KG1 (cell line): ENCODE data around the gene RBL2.
A peak's percentile ranks its signal among the peaks of the same experiment; 100 is the strongest.
"Not testable (repeated sequence)": the region's sequence is repeated elsewhere in the genome, so short reads cannot be mapped to it uniquely, and the experiment has no call there.

Experiments used
- DNase-seq: peaks from one replicate; lab custom pipeline; 2025; lab: John Stamatoyannopoulos, UW

Gene RBL2, protein sequence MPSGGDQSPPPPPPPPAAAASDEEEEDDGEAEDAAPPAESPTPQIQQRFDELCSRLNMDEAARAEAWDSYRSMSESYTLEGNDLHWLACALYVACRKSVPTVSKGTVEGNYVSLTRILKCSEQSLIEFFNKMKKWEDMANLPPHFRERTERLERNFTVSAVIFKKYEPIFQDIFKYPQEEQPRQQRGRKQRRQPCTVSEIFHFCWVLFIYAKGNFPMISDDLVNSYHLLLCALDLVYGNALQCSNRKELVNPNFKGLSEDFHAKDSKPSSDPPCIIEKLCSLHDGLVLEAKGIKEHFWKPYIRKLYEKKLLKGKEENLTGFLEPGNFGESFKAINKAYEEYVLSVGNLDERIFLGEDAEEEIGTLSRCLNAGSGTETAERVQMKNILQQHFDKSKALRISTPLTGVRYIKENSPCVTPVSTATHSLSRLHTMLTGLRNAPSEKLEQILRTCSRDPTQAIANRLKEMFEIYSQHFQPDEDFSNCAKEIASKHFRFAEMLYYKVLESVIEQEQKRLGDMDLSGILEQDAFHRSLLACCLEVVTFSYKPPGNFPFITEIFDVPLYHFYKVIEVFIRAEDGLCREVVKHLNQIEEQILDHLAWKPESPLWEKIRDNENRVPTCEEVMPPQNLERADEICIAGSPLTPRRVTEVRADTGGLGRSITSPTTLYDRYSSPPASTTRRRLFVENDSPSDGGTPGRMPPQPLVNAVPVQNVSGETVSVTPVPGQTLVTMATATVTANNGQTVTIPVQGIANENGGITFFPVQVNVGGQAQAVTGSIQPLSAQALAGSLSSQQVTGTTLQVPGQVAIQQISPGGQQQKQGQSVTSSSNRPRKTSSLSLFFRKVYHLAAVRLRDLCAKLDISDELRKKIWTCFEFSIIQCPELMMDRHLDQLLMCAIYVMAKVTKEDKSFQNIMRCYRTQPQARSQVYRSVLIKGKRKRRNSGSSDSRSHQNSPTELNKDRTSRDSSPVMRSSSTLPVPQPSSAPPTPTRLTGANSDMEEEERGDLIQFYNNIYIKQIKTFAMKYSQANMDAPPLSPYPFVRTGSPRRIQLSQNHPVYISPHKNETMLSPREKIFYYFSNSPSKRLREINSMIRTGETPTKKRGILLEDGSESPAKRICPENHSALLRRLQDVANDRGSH

DNA sequence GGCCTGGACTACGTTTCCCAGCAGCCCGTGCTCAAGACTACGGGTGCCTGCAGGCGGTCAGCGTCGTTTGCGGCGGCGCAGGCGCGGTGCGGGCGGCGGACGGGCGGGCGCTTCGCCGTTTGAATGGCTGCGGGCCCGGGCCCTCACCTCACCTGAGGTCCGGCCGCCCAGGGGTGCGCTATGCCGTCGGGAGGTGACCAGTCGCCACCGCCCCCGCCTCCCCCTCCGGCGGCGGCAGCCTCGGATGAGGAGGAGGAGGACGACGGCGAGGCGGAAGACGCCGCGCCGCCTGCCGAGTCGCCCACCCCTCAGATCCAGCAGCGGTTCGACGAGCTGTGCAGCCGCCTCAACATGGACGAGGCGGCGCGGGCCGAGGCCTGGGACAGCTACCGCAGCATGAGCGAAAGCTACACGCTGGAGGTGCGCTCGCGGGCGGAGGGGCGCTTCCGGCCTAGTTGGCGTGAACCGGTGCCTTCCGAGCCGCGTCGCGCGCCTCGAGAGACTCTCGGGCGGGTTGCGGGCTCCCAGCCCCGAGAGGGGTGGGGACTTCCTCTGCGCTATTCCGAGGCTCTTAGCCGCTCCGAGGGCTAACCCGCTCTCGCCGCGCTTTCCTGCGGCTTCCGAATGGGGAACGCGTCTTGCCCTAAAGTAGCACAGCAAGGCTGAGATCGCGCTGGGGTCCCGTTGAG lies at the start of gene RBL2:
Gene RBL2 (plus strand): TSS at position 95 of the 689 bp plus-strand sequence. CDS start 86 bp downstream, at position 181.
- DNase-seq: peak; percentile 45

DNA sequence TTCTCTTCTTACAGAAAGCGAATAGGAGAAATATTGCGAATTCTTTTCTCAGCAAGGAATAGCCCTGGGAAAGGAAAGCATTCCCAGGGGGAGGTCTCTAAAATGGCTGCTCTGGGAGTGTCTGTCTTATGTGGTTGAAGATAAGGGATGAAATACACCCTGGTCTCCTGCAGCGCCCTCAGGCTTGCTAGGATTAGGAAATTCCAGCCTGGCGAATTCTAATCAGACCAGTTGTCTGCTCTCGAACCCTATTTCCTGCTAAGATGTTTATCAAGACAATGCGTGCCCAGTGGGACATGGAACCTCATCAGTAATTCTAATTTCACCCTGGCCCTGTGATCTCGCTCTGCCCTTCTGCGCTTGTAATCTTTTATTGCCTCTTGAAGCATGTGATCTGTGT lies 49.7 kb upstream of the RBL2 start:
- DNase-seq: not testable (repeated sequence)

DNA sequence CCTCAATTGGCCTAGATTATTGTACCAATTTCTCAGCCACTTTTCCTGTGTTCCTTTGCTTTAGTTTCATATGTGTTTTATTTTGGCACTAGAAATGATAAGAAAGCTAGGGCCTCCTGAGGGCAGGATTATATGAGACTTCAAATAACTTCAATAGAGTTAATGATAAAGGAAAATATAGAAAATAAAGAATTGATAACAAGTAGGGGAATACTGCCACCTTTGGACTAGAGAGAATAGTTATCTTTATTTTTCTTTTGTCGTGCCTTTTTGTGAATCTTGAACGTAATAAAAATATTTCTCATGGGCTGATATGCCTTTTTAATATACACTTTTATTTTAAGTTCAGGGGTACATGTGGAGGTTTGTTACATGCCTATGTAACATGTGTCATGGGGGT lies 29.3 kb upstream of the RBL2 start:
- DNase-seq: no peak

DNA sequence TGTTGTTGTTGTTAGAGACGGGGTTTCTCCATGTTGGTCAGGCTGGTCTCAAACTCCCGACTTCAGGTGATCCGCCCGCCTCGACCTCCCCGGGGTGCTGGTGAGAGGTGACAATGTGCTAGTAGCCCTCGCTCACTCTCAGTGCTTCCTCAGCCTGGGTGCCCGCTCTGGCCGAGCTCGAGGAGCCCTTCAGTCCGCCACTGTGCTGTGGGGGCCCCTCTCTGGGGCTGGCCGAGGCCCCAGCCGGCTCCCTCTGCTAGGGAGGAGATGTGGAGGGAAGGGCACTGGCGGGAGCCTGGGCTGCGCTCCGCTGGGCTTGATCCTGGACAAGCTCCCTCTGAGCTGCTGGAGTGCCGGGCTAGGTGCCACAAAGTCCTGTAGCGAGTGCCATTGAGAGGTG lies 21.7 kb upstream of the RBL2 start:
- DNase-seq: no peak

DNA sequence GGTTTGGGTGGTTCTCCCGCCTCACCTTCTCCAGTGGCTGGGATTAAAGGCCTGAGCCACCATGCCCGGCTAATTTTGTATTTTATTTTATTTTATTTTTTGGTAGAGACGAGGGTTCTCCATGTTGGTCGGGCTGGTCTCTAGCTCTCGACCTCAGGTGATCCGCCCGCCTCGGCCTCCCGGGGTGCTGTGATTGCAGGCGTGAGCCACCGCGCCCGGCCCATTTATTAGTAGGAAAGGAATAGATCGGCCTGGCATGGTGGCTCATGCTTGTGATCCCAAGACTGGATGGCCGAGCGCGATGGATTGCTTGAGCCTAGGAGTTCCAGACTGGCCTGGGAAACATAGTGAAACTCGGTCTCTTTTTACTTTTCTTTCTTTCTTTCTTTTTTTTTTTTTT lies 20.4 kb upstream of the RBL2 start:
- DNase-seq: no peak

DNA sequence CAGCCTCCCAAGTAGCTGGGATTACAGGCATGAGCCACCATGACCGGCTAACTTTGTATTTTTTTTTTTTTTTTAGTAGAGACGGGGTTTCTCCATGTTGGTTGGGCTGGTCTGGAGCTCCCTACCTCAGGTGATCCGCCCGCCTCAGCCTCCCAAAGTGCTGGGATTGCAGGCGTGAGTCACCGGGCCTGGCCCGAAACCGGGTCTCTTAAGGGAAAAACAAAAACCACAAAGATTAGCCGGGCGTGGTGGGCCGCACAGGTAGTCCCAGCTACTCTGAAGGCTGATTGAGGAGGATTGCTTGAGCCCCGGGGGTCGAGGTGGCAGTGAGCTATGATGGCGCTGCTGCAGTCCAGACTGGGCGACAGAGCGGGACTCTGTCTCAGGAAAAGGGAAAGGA lies 19.9 kb upstream of the RBL2 start:
- no peak for DNase-seq

DNA sequence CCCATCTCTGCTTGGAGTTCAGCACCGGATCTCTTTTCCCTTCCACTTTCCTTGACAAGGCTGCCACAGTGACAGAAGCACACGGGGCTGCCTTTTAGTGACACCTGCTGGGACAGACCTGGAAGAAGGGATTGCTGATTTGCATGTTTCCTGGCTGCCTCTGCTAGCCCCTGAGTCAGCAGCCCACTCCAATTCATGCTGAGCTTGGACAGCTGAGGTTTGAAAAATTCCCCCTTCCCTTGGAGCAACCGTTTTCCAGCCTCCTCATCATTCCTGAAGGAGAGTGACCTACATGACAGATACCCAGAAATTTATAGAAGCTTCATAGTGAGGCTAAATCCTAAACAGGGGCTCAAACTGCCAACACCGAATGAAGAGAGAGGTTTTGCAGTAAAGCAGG lies 18.8 kb upstream of the RBL2 start:
- DNase-seq: no peak

DNA sequence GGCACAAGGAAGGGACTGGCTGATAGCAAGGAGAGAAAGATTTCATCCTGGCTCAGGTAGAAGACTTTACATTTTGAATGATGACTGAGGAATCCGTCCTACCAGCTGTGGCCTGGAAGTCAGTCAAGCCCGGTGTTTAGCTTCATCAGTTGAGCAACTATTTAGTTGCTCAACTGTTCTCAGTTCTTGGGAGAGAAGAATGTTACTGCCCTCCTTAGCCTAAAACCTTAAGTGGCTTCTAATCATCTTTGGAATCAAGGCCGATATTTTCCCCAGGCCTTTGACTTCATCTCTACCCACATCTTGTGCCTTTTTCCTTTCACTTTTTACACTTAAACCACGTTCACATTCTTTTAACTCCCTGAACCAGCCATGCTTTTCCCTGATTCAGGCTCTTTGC lies 17.3 kb upstream of the RBL2 start:
- no peak for DNase-seq

DNA sequence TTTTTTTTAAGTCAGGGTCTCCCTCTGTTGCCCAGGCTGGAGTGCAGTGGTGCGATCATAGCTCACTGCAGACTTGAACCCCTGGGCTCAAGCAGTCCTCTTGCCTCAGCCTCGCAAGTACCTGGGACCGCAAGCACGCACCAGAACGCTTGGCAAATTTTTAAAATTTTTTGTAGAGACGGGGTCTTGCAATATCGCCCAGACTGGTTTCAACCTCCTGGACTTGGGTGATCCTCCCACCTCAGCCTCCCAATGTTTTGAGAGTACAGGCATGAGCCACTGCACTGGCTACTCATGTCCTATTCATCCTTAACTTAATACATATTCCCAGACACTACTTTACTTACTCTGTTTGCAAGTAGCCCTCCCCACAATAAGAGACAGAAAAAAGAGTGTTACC lies 16.3 kb upstream of the RBL2 start:
- DNase-seq: no peak

DNA sequence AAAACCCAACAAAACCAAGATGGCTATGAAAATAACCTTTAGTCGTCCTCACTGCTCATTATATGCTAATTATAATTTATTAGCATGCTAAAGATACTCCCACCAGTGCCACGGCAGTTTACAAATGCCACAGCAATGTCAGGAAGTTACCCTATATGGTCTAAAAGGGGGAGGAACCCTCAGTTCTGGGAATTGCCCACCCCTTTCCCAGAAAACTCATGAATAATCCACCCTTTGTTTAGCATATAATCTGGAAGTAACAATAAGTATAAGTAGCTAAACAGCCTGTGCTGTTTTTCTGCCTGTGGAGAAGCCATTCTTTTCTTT lies 14.9 kb upstream of the RBL2 start:
- not testable (repeated sequence) for DNase-seq

DNA sequence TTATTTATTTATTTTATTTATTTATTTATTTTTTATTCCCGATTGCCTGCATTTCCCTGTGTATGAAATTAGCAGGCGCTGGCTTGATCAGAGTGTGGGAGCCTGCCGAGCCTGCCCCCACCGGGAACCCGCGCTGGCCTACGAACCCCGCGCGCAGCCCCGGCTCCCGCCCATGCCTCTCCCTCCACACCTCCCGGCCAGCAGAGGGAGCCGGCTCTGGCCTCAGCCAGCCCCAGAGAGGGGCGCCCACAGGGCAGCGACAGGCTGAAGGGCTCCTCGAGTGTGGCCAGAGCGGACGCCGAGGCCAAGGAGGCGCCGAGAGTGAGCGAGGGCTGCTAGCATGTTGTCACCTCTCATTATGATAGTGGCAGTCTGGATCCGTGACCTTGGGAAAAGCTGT lies 13.0 kb upstream of the RBL2 start:
- no peak for DNase-seq

DNA sequence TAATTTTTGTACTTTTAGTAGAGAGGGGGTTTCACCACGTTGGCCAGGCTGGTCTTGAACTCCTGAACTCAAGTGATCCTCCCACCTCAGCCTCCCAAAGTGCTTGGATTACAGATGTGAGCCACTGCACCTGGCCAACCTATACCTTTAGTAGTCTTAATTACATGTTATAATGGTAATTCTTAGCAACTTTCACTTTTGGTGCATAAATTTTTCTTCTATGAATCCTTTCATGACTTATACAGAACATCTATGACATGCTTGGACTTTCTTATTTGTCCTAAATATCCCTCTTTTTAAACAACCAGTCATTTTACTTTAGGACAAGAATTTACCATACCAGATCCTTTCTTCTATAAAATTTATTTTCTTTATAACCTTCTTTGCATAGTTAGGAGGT lies 10.3 kb upstream of the RBL2 start:
- DNase-seq: not testable (repeated sequence)

DNA sequence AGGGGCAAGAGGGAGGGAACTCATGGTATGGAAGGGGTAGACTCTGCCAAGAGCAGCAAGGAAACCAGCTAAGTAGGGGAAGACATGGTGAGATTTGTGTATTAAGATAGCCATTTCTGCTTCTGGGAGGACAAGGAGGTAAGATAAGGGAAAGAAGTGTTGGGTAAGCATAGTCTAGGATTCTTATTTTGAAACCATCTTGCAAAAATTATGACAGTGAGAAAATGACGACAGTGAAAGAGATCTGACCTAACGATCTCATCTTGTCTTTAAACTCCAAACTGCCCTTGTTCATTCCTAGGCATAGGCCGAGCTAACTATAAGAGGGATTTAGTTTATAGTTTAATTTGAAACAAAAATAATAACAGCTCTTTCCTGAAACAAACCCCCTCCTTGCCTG lies 5.6 kb upstream of the RBL2 start:
- DNase-seq: no peak

DNA sequence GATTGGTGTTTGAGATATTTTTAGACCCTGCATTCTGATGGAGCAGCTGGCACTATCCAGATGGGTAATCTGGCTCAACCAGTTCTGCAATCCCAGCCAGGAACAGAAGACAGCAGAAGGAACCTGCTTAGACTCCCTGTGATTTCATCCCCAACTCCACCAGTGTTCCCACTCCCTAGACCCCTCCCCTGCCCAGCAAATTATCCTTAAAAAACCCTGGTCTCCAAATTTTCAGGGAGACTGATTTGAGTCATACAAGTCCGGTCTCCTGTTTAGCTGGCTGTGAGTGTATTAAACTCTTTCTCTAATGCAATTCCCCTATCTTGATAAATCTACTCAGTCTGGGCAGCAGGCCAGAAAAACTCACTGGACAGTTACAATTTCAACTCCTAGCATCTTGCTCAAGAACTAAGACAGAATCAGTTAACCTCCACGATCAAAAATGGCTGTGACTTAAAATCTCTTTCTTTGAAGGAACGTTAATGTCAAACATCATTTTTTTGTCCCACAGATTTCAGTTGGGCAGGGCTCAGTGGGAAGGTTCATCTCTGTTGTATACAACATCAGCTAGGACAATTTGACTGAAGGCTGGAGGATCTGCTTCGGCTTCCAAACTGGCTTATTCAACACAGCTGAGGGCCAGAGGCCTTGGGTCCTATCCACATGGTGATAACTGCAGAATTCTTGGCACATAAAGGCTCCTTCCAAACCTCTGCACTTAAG lies 4.9 kb upstream of the RBL2 start:
- DNase-seq: no peak

DNA sequence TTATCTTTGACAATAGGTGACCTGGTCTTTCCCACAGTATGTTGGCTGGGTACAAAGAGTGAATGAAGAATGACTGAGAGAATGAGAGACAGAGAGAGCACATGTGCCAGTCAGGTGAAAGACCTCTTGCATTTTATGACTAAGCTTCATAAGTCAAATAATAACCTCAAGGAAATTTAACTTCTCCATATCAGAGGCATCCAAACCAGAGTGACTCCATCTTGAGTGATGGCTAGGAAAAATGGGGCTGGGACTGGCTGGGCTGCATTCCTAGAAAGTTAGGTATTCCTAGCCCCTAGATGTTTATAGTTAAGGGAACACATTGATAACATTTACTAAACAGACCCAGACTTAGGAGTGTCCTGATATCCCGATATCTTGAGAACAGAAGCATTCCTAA lies 3.9 kb upstream of the RBL2 start:
- no peak for DNase-seq

DNA sequence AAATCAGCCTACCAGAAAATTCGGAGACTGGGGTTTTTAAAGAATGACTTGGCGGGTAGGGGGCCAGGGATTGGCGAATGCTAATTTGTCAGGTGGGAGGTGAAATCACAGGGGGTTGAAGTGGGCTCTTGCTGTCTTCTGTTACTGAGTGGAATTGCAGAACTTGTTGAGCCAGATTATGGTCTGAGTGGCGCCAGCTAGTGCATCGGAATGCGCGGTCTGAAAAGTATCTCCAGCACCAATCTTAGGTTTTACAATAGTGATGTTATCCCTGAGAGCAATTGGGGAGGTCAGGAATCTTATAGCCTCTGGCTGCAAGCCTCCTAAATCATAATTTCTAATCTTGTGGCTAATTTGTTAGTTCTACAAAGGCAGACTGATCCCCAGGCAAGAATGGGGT lies 762 bp upstream of the RBL2 start:
- no peak for DNase-seq

DNA sequence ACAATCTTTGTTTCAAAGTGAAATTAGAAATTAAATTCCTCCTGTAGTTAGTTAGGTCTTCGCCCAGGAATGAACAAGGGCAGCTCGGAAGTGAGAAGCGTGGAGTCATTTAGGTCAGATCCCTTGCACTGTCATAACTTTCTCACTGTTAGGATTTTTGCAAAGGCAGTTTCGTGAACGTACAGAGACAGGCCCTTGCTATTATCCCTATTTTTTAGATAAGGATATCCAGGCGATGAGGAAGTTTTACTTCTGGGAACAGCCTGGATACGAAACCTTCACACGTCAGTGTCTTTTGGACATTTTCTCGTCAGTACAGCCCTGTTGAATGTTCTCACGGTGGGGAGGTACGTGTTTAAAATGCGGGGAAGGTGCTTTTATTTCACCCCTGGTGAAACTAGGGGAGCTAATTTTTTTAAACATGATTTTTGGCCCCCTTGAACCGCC lies 318 bp upstream of the RBL2 start:
- no peak for DNase-seq

DNA sequence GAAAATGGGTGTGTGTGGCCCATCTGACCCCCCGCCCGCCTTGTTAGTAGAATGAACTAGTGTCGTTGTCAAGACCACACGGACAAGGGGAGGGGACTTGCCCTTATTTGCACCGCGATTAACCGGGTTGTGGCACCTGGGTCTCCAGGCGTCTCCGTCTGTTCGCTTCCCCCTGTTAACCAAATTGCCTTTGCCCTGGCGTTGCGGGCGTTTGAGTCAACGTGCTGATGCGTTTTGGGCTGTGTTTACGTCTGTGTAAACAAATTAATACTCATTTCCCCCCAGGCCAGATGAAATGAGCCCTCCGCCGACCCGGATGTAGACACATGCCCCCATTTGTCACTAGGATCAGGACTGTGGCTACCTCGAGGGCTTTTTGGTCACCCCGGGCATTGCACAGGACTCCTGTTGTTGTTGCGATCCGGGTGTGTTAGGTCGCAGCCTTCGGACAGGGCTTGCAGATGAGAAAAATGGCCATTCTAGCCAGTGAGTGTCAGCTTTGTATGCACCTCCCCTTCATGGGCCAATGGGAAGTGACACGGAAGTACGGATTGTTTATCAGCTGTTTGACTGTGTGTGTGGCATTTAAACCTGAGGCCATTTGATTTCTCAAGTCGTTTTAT lies 906 bp downstream of the RBL2 start:
- DNase-seq: peak; percentile 27

DNA sequence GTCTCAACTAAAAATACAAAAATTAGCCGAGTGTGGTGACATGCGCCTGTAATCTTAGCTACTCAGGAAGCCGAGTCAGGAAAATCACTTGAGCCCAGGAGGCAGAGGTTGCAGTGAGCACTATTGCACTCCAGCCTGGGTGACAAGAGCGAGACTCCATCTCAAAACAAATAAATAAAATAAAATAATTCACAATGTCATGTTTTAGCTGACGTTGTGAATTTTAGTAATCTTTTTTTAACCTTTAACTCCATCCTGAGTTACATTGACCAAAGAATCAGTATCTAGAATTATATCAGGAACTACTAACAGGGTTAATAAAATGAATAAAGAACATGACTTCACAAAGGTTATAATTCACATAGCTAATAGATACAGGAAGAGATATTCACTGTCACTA lies 5.9 kb downstream of the RBL2 start:
- no peak for DNase-seq

DNA sequence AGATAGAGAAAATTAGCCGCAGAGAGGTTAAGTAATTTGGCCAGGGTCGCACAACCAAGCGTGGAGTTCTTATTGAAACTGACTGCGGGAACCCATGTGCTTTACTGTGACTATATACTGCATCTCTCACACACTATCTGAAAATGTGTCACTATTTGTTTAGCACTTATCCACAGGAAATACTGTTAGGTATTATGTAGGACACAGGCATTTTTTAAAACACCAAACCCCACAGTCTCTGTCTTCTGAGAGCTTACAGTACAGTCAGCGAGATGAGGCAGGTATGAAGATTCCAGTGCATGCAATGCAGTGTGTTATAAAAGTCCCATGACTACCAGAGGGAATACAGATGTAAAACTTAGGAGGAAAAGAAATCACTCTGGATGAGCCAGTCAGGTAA lies 11.3 kb downstream of the RBL2 start:
- no peak for DNase-seq

DNA sequence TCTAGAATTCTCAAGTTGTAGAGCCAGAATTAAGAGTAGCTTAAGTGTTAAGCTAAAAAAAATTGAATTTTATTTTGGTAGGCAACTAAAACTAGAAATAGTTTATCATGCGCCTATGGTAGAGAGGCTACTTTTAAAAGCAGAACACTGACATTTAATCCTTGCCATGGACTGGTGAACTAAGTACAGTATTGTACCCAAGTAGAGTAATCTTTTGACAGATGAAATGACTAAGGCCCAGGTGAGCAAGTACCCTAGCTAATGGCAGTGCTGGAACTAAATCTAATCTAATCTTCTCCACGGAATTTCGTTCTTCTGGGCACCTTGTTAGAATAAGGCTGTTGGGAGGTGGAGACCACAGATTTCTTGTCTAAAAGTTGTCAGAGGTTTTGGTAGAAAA lies 11.8 kb downstream of the RBL2 start:
- DNase-seq: no peak
